Neural progenitor cell (in vitro differentiated cells): Measurements from ENCODE around the gene INPP1. TPM values are rescaled to one million over a fixed set of nuclear protein-coding genes. Genes with fewer than 3 reads are reported as not detected.

Source experiments
- DNase-seq: peaks from one replicate; pipeline ENCODE4 v3.0.0-alpha.2; 2016; ENCODE audit warnings: low spot score
- H2AFZ ChIP-seq: fragments of 200-600 bp; sonication (generic); replicated peaks from 2 replicates; pipeline ENCODE4 v1.6.1; 2016; ENCODE audit warnings: antibody characterized with exemption
- H3F3A ChIP-seq: fragments of 200-600 bp; sonication (generic); 2 replicates; pipeline ENCODE4 v1.6.1; 2016; ENCODE audit warnings: antibody characterized with exemption, low read depth
- H3K27ac ChIP-seq: fragments of 200-600 bp; sonication (generic); 2 replicates; pipeline ENCODE4 v1.5.1; 2016; ENCODE audit warnings: mild to moderate bottlenecking
- H3K27me3 ChIP-seq: fragments of 200-600 bp; sonication (generic); 2 replicates; pipeline ENCODE4 v1.6.1; 2016; ENCODE audit warnings: mild to moderate bottlenecking, moderate library complexity
- H3K36me3 ChIP-seq: fragments of 200-600 bp; sonication (generic); 2 replicates; pipeline ENCODE4 v1.5.1; 2016
- H3K4me1 ChIP-seq: fragments of 200-600 bp; sonication (generic); 2 replicates; pipeline ENCODE4 v1.6.1; 2016; ENCODE audit warnings: mixed run types
- H3K4me2 ChIP-seq: fragments of 200-600 bp; sonication (generic); 2 replicates; pipeline ENCODE4 v1.6.1; 2016
- H3K4me3 ChIP-seq: fragments of 200-600 bp; sonication (generic); 2 replicates; pipeline ENCODE4 v1.5.1; 2016
- H3K79me2 ChIP-seq: fragments of 200-600 bp; sonication (generic); 2 replicates; pipeline ENCODE4 v1.6.1; 2016; ENCODE audit warnings: low read depth
- H3K9ac ChIP-seq: fragments of 200-600 bp; sonication (generic); 2 replicates; pipeline ENCODE4 v1.6.1; 2016
- H3K9me3 ChIP-seq: fragments of 200-600 bp; sonication (generic); 2 replicates; pipeline ENCODE4 v1.5.1; 2016; ENCODE audit warnings: low read depth
- H4K20me1 ChIP-seq: fragments of 200-600 bp; sonication (generic); 2 replicates; pipeline ENCODE4 v1.6.1; 2016; ENCODE audit warnings: low read depth
- H3K27ac Mint-ChIP-seq: 3 replicates; pipeline ENCODE4 v1.8.0; 2021; ENCODE audit warnings: mixed read lengths
- H3K27me3 Mint-ChIP-seq: 2 replicates; pipeline ENCODE4 v1.8.0; 2022; ENCODE audit warnings: low read depth, mild to moderate bottlenecking, inconsistent platforms, moderate library complexity, mixed read lengths; ENCODE audit not compliant: insufficient read depth
- H3K36me3 Mint-ChIP-seq: 3 replicates; pipeline ENCODE4 v1.8.0; 2021; ENCODE audit warnings: mixed read lengths
- H3K4me1 Mint-ChIP-seq: 3 replicates; pipeline ENCODE4 v1.8.0; 2021; ENCODE audit warnings: mixed read lengths
- H3K4me3 Mint-ChIP-seq: 3 replicates; pipeline ENCODE4 v1.8.0; 2021; ENCODE audit warnings: mild to moderate bottlenecking, moderate library complexity, mixed read lengths
- H3K9me3 Mint-ChIP-seq: 3 replicates; pipeline ENCODE4 v1.8.0; 2020; ENCODE audit warnings: mixed read lengths
- CTCF ChIP-seq: fragments of 200-600 bp; sonication (generic); IDR thresholded peaks from 2 replicates; pipeline ENCODE4 v1.5.1; 2017; ENCODE audit warnings: antibody characterized with exemption, mild to moderate bottlenecking
- EZH2 ChIP-seq: fragments of 200-600 bp; sonication (generic); IDR thresholded peaks from 2 replicates; pipeline ENCODE4 v1.6.1; 2017; ENCODE audit warnings: antibody characterized with exemption, mild to moderate bottlenecking, moderate library complexity
- EZH2phosphoT487 ChIP-seq: fragments of 200-600 bp; sonication (generic); IDR thresholded peaks from 2 replicates; pipeline ENCODE4 v1.6.1; 2017; ENCODE audit warnings: antibody characterized with exemption
- total RNA-seq: library from RNA; depleted of rRNA; stranded (reverse); fragments of >200 nt; gene quantifications from 2 replicates; pipeline ENCODE4 v1.2.3, GENCODE V29; 2015; ENCODE audit warnings: low replicate concordance

INPP1 gene
- total RNA-seq, 1 donor from 2014 or later: 1.6 TPM

- H3K4me1 ChIP-seq: no peaks in the 10 kb centered on the region
- no peak overlapping the region for H3K4me3 Mint-ChIP-seq
- peak overlapping the region; percentile 65 for H2AFZ ChIP-seq
- no peaks in the 10 kb centered on the region for H3K79me2 ChIP-seq
- no peak overlapping the region for H3K4me2 ChIP-seq
- H3K36me3 Mint-ChIP-seq: no peaks in the 10 kb centered on the region
- no peak overlapping the region for H3K4me3 ChIP-seq
- H3K27ac ChIP-seq: no peak overlapping the region
- H3K9ac ChIP-seq: no peak overlapping the region
- no peaks in the 10 kb centered on the region for H3F3A ChIP-seq
- H3K27ac Mint-ChIP-seq: no peak overlapping the region
- DNase-seq: peak; percentile 39
- no peaks in the 10 kb centered on the region for H3K27me3 Mint-ChIP-seq
- H3K9me3 ChIP-seq: no peaks in the 10 kb centered on the region
- H3K36me3 ChIP-seq: no peaks in the 10 kb centered on the region
- H3K4me1 Mint-ChIP-seq: no peaks in the 10 kb centered on the region
- no peaks in the 10 kb centered on the region for H3K27me3 ChIP-seq
- H4K20me1 ChIP-seq: no peaks in the 10 kb centered on the region
- no peaks in the 10 kb centered on the region for H3K9me3 Mint-ChIP-seq
- TF ChIP-seq EZH2phosphoT487 (no peak), EZH2 (no peak), CTCF (peak; percentile 50)
These were observed 39.5 kb downstream of the INPP1 start for GRCh38 chr2:190382851-190383250.

GRCh38 chr2:190387422-190387821, 44.0 kb downstream of the INPP1 start:
- Histone ChIP-seq H3K27ac (no peak overlapping the region), H3K36me3 (no peaks in the 10 kb centered on the region), H3K9me3 (no peaks in the 10 kb centered on the region), H3F3A (no peaks in the 10 kb centered on the region), H4K20me1 (no peaks in the 10 kb centered on the region), H3K9ac (no peak overlapping the region), H3K4me1 (no peaks in the 10 kb centered on the region), H3K4me2 (no peak overlapping the region), H2AFZ (no peak overlapping the region), H3K79me2 (no peaks in the 10 kb centered on the region), H3K27me3 (no peaks in the 10 kb centered on the region), H3K4me3 (no peak overlapping the region)
- H3K27me3 Mint-ChIP-seq: no peaks in the 10 kb centered on the region
- no peaks in the 10 kb centered on the region for H3K4me1 Mint-ChIP-seq
- H3K27ac Mint-ChIP-seq: no peak overlapping the region
- no peaks in the 10 kb centered on the region for H3K36me3 Mint-ChIP-seq
- no peak overlapping the region for H3K4me3 Mint-ChIP-seq
- DNase-seq: no peak
- no peaks in the 10 kb centered on the region for H3K9me3 Mint-ChIP-seq
- no peak for TF ChIP-seq EZH2phosphoT487
- TF ChIP-seq CTCF: no peak
- no peak for TF ChIP-seq EZH2

GRCh38 chr2:190396271-190396670, 52.9 kb downstream of the INPP1 start:
- TF ChIP-seq CTCF: no peak
- TF ChIP-seq EZH2: no peak
- no peak for TF ChIP-seq EZH2phosphoT487
- Mint-ChIP-seq H3K4me3 (no peak overlapping the region), H3K9me3 (no peaks in the 10 kb centered on the region), H3K4me1 (no peaks in the 10 kb centered on the region), H3K27me3 (no peaks in the 10 kb centered on the region), H3K36me3 (no peaks in the 10 kb centered on the region), H3K27ac (no peak overlapping the region)
- Histone ChIP-seq H3K79me2 (no peaks in the 10 kb centered on the region), H2AFZ (no peak overlapping the region), H3K4me1 (no peaks in the 10 kb centered on the region), H3K36me3 (no peaks in the 10 kb centered on the region), H3K27me3 (peaks cover 15% of the 10 kb centered on the region), H3K4me3 (no peak overlapping the region), H3K9ac (no peak overlapping the region), H3K9me3 (no peaks in the 10 kb centered on the region), H3K27ac (no peak overlapping the region), H3K4me2 (no peak overlapping the region), H4K20me1 (no peaks in the 10 kb centered on the region), H3F3A (no peaks in the 10 kb centered on the region)
- no peak for DNase-seq
